ENCODE results near the gene MLYCD. TPM values are rescaled to one million over a fixed set of nuclear protein-coding genes. Genes with fewer than 3 reads are reported as not detected.

The MLYCD gene
- polyA plus RNA-seq, 1 donor (not counting 4 experiments of a cell fraction or from before 2014, with no cell fraction given), result 1.2 TPM

GRCh38 chr16:83915491-83915890 is 16.6 kb downstream of the MLYCD start:
- no peaks in the 10 kb centered on the region for H3K9me3 ChIP-seq (ENCODE audit: control insufficient read depth, low read depth, low read length)
- H3K4me1 ChIP-seq (ENCODE audit: control insufficient read depth, extremely low read depth, insufficient read depth, low read length), result no peaks in the 10 kb centered on the region
- dilution Hi-C loops (cut with MboI; ENCODE audit: extremely low pct_ligation_motif_present, low sequenced_read_pairs), result no loop called here
- no peak for TF ChIP-seq CTCF (optimal IDR thresholded peaks at IDR 0.05 in 1 of 3, IDR thresholded peaks at IDR 0.05 in 1 of 3, conservative IDR thresholded peaks at IDR 0.05 in 1 of 3; ENCODE audit: extremely low read depth in 1 of 3, insufficient read depth in 2 of 3, low read length in 3 of 3)
- no peak for TF ChIP-seq EZH2 (IDR thresholded peaks at IDR 0.05; ENCODE audit: low read length)
- no peaks in the 10 kb centered on the region for H4K20me1 ChIP-seq (ENCODE audit: control insufficient read depth, extremely low read depth, insufficient read depth, low read length)
- no peaks in the 10 kb centered on the region for H3K9me1 ChIP-seq (ENCODE audit: control insufficient read depth, extremely low read depth, insufficient read depth, low read length)
- no peak overlapping the region for H2AFZ ChIP-seq (ENCODE audit: control insufficient read depth, low read length)
- no peak for DNase-seq (ENCODE audit: low read depth, low spot score)
- no peak overlapping the region for H3K9ac ChIP-seq (ENCODE audit: control insufficient read depth, extremely low read depth, insufficient read depth, low read length)
- no peak overlapping the region for H3K4me2 ChIP-seq (ENCODE audit: control insufficient read depth, extremely low read depth, insufficient read depth, low read depth, low read length)
- H3K79me2 ChIP-seq (ENCODE audit: control insufficient read depth, insufficient read depth, low read length), result no peaks in the 10 kb centered on the region
- no peaks in the 10 kb centered on the region for H3K27me3 ChIP-seq (ENCODE audit: control insufficient read depth, extremely low read depth, insufficient read depth, low read length)
- peaks cover 0 to 24% of the 10 kb centered on the region in 2 experiments for H3K36me3 ChIP-seq (ENCODE audit: control insufficient read depth in 2 of 2, extremely low read depth in 1 of 2, insufficient read depth in 2 of 2, low read length in 2 of 2)
- no peak for FAIRE-seq
- no peak overlapping the region for H3K27ac ChIP-seq (ENCODE audit: control insufficient read depth, insufficient read depth, low read length)
- H3K4me3 ChIP-seq (ENCODE audit: control insufficient read depth in 2 of 3, extremely low read depth in 1 of 3, insufficient read depth in 2 of 3, low read depth in 1 of 3, low read length in 3 of 3), result no peak overlapping the region

DNA sequence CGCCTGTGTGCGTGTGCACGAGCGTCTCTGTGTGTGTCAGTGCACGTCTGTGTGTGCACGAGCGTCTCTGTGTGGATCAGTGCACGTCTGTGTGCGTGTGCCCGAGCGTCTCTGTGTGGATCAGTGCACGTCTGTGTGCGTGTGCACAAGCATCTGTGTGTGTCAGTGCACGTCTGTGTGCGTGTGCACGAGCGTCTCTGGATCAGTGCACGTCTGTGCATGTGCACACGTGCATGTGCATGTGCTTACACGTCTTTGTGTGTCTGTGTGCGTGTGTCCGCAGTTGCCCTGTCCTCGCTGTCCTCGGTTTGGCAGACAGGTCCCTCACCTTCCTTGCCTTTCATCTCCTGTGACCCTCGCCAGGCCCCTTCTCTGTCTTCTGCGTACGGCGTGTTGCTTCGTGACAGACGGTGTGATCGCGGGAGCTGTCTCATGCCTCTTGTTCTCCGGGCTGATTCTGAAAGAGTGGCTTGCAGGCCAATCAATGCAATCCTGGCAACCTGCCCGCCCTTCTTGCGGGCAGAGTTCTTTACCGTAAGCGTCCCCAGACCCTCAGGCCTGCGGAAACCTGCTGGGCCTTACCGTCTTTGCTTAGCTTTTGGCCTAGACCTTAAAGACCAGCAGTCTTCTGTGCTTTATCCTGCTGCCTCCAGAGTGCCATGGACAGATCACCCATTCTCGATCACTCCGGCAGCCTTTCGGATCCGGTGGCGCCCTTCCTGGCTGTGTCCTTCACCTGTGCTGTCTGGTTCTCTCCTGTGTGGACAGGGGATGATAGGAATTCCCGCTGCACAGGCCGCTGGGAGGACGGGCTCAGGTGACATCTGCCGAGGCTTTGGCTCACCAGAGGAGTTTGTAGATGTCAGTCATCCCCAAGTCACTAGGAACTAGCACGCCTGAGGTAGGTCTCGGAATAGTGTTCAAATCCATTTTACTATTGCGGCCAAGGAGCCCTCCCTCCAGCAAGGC is 18.5 kb downstream of the MLYCD start:
- Histone ChIP-seq H3K4me3 (ENCODE audit: control insufficient read depth in 2 of 3, extremely low read depth in 1 of 3, insufficient read depth in 2 of 3, low read depth in 1 of 3, low read length in 3 of 3) (no peak overlapping the region), H3K9ac (ENCODE audit: control insufficient read depth, extremely low read depth, insufficient read depth, low read length) (no peak overlapping the region), H3K9me1 (ENCODE audit: control insufficient read depth, extremely low read depth, insufficient read depth, low read length) (no peaks in the 10 kb centered on the region), H3K4me2 (ENCODE audit: control insufficient read depth, extremely low read depth, insufficient read depth, low read depth, low read length) (no peak overlapping the region), H3K4me1 (ENCODE audit: control insufficient read depth, extremely low read depth, insufficient read depth, low read length) (no peaks in the 10 kb centered on the region), H3K36me3 (ENCODE audit: control insufficient read depth in 2 of 2, extremely low read depth in 1 of 2, insufficient read depth in 2 of 2, low read length in 2 of 2) (peaks cover 0 to 20% of the 10 kb centered on the region in 2 experiments), H3K27me3 (ENCODE audit: control insufficient read depth, extremely low read depth, insufficient read depth, low read length) (no peaks in the 10 kb centered on the region), H4K20me1 (ENCODE audit: control insufficient read depth, extremely low read depth, insufficient read depth, low read length) (no peaks in the 10 kb centered on the region), H2AFZ (ENCODE audit: control insufficient read depth, low read length) (no peak overlapping the region), H3K9me3 (ENCODE audit: control insufficient read depth, low read depth, low read length) (no peaks in the 10 kb centered on the region), H3K27ac (ENCODE audit: control insufficient read depth, insufficient read depth, low read length) (no peak overlapping the region), H3K79me2 (ENCODE audit: control insufficient read depth, insufficient read depth, low read length) (no peaks in the 10 kb centered on the region)
- dilution Hi-C loops (cut with MboI; ENCODE audit: extremely low pct_ligation_motif_present, low sequenced_read_pairs), result no loop called here
- no peak for TF ChIP-seq EZH2 (IDR thresholded peaks at IDR 0.05; ENCODE audit: low read length)
- no peak for FAIRE-seq
- no peak for DNase-seq (ENCODE audit: low read depth, low spot score)
